Type B pancreatic cell (in vitro differentiated cells): ENCODE data around the gene BCLAF1. TPM values are rescaled to one million over a fixed set of nuclear protein-coding genes. Genes with fewer than 3 reads are reported as not detected.
A peak's percentile ranks its signal among the peaks of the same experiment; 100 is the strongest.

Source experiments
- DNase-seq: peaks from one replicate; pipeline ENCODE4 v3.0.0; 2021; ENCODE audit warnings: mixed read lengths; ENCODE audit not compliant: unreplicated experiment; ENCODE audit errors: extremely low spot score
- H3K27ac Mint-ChIP-seq: 2 replicates; pipeline ENCODE4 v1.8.0; 2021; ENCODE audit warnings: mild to moderate bottlenecking, mixed read lengths
- H3K27me3 Mint-ChIP-seq: 2 replicates; pipeline ENCODE4 v1.8.0; 2021; ENCODE audit warnings: mixed read lengths
- H3K36me3 Mint-ChIP-seq: 2 replicates; pipeline ENCODE4 v1.8.0; 2021; ENCODE audit warnings: mixed read lengths
- H3K4me1 Mint-ChIP-seq: one replicate; pipeline ENCODE4 v1.8.0; 2021; ENCODE audit warnings: mixed read lengths; ENCODE audit not compliant: unreplicated experiment
- H3K4me3 Mint-ChIP-seq: 2 replicates; pipeline ENCODE4 v1.8.0; 2021; ENCODE audit warnings: mild to moderate bottlenecking, mixed read lengths
- H3K9me3 Mint-ChIP-seq: 2 replicates; pipeline ENCODE4 v1.8.0; 2021; ENCODE audit warnings: mixed read lengths
- total RNA-seq: library from RNA; stranded (reverse); gene quantifications from 2 replicates; pipeline ENCODE4 v1.2.1, GENCODE V29; 2021; ENCODE audit warnings: low replicate concordance
- TF ChIP-seq, protein P1 (sequence below): fragments of 200-600 bp; sonication (generic); conservative IDR thresholded peaks from 2 replicates; pipeline ENCODE4 v1.5.0; 2021; ENCODE audit warnings: antibody characterized with exemption, mild to moderate bottlenecking

Gene BCLAF1
- total RNA-seq, 1 donor from 2014 or later, result 190 TPM

DNA sequence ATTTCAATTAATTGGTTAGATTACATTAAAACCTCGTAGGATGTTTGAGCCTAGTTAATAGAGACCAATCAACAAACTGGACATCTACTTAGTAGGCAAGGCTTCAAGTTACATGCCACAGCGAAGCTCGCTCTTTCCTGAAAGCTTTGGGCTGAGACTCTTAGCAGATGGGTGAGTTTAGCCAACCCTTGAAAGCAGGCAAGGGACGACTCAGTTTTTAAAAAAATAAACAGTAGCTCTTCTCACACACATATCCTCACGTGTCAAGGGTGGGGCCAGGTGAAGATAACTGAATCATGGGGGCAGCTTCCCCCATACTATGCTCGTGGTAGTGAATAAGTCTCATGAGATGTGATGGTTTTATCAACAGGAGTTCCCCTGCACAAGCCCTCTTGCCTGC, 40.3 kb downstream of the BCLAF1 start:
- H3K9me3 Mint-ChIP-seq, result no peaks in the 10 kb centered on the region
- H3K27me3 Mint-ChIP-seq, result no peaks in the 10 kb centered on the region
- H3K27ac Mint-ChIP-seq, result peak overlapping the region; percentile 94
- TF ChIP-seq, protein P1, sequence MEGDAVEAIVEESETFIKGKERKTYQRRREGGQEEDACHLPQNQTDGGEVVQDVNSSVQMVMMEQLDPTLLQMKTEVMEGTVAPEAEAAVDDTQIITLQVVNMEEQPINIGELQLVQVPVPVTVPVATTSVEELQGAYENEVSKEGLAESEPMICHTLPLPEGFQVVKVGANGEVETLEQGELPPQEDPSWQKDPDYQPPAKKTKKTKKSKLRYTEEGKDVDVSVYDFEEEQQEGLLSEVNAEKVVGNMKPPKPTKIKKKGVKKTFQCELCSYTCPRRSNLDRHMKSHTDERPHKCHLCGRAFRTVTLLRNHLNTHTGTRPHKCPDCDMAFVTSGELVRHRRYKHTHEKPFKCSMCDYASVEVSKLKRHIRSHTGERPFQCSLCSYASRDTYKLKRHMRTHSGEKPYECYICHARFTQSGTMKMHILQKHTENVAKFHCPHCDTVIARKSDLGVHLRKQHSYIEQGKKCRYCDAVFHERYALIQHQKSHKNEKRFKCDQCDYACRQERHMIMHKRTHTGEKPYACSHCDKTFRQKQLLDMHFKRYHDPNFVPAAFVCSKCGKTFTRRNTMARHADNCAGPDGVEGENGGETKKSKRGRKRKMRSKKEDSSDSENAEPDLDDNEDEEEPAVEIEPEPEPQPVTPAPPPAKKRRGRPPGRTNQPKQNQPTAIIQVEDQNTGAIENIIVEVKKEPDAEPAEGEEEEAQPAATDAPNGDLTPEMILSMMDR, result no peak
- peaks cover 1% of the 10 kb centered on the region for H3K36me3 Mint-ChIP-seq
- no peak for DNase-seq
- peaks cover 25% of the 10 kb centered on the region for H3K4me1 Mint-ChIP-seq
- peak overlapping the region; percentile 97 for H3K4me3 Mint-ChIP-seq

DNA sequence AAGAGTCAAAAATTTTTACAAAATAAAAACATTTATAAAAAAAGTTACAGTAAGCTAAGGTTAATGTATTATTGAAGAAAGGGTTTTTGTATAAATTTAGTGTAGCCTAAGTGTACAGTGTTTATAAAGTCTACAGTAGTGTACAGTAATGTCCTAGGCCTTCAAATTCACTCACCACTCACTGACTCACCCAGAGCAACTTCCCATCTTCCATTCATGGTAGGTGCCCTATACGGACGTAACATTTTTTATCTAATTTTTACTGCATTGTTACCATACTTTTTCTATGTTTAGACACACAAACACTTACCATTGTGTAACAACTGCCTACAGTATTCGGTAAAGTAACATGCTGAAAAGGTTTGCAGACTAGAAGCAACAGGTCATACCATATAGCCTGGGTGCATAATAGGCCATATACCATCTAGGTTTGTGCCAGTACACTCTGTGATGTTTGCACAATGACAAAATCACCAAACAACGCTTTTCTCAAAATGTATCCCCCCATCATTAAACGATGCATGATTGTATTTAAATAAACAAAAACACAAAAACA, 45.5 kb downstream of the BCLAF1 start:
- H3K27me3 Mint-ChIP-seq, result no peaks in the 10 kb centered on the region
- H3K4me1 Mint-ChIP-seq, result peaks cover 3% of the 10 kb centered on the region
- H3K9me3 Mint-ChIP-seq, result no peaks in the 10 kb centered on the region
- peaks cover 4% of the 10 kb centered on the region for H3K36me3 Mint-ChIP-seq
- TF ChIP-seq, protein P1, result no peak
- no peak overlapping the region for H3K4me3 Mint-ChIP-seq
- no peak for DNase-seq
- no peak overlapping the region for H3K27ac Mint-ChIP-seq

DNA sequence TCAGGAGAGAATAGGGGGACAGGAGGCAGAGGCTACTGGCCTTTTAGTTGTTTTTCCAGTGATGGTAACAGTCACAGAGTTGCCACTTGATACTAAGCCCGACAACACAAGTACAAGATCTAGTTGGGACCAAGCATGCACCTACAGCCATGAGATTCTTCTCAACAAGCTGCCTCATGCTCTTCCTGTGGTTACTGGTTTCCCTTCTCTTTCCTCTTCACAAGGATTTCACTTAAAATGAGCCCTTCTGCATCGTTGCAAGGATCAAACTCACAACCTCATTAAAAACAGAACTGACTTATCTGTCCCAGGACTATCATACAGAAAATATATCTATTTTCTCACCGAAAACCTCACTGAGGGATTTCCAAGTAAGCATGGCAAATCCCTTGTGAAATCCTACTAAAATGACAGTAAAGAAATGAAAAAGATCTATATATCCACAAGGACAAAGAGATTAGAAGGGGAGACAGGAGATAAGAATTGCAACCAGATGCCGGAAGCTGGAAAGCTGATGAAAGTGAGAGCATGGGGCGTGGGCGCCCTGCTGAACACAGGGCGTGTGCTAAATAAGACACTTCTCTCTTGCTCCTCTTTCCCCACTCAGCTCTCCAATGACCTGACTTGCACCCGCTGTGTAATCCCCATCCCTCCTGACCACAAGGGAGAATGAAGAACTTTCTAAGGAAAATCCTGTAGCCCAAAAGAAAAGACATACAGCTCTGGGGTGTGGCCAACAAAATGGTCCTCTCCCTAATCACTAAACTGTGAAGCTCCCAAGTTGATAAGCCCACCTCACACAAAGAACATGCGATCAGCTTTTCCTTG, 53.0 kb downstream of the BCLAF1 start:
- peaks cover 12% of the 10 kb centered on the region for H3K4me1 Mint-ChIP-seq
- no peak overlapping the region for H3K4me3 Mint-ChIP-seq
- H3K36me3 Mint-ChIP-seq, result peaks cover 4% of the 10 kb centered on the region
- no peak overlapping the region for H3K27ac Mint-ChIP-seq
- TF ChIP-seq, protein P1, result no peak
- no peaks in the 10 kb centered on the region for H3K27me3 Mint-ChIP-seq
- no peak for DNase-seq
- H3K9me3 Mint-ChIP-seq, result peaks cover 5% of the 10 kb centered on the region

DNA sequence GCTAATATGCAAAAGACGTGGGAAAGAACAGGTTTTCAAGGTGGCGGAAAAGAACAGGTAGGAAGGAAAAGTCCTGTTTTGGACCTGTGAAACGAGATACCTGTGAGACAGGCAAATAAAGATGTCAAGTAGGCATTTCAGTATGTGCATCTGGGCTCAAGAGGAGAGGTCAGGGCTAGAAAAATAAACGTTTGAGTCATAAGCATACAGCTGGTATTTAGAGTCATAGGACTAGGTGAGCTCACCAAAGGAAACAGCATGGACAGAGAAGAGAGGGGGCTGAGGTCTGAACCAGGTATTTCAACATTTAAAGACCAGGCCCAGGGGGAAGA, 54.4 kb downstream of the BCLAF1 start:
- no peaks in the 10 kb centered on the region for H3K27me3 Mint-ChIP-seq
- peaks cover 5% of the 10 kb centered on the region for H3K9me3 Mint-ChIP-seq
- peaks cover 12% of the 10 kb centered on the region for H3K4me1 Mint-ChIP-seq
- DNase-seq, result no peak
- TF ChIP-seq, protein P1, result no peak
- H3K4me3 Mint-ChIP-seq, result no peak overlapping the region
- H3K27ac Mint-ChIP-seq, result no peak overlapping the region
- H3K36me3 Mint-ChIP-seq, result peaks cover 4% of the 10 kb centered on the region

DNA sequence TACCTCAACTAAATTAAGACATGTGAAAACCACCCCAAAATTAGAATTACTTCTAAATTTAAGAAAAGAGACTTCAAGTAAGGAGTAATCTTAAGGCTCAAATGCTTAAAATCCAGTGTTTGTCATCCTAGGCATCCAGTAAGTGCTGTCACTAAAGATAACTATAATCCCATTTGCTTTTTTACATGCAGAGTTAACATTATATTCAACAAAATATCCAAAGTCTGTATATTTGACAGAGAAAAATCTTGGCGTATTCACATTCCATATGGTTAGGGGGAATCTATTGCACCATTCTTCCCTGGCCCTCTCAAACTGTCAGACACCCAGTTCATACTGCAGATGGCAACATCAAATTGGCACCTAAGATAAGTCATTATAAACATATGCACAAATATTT, 56.9 kb downstream of the BCLAF1 start:
- Mint-ChIP-seq H3K27me3 (no peaks in the 10 kb centered on the region), H3K4me1 (peaks cover 12% of the 10 kb centered on the region), H3K36me3 (peaks cover 4% of the 10 kb centered on the region), H3K9me3 (peaks cover 5% of the 10 kb centered on the region), H3K27ac (no peak overlapping the region), H3K4me3 (no peak overlapping the region)
- TF ChIP-seq, protein P1, result no peak
- no peak for DNase-seq
